NCI-H146 (cell line): Measurements from ENCODE around the gene TMPRSS13.
"Not testable (repeated sequence)": the region's sequence is repeated elsewhere in the genome, so short reads cannot be mapped to it uniquely, and the experiment has no call there.

Source experiments
- DNase-seq: peaks from one replicate; lab custom pipeline; 2025; lab: John Stamatoyannopoulos, UW

The TMPRSS13 gene

DNA sequence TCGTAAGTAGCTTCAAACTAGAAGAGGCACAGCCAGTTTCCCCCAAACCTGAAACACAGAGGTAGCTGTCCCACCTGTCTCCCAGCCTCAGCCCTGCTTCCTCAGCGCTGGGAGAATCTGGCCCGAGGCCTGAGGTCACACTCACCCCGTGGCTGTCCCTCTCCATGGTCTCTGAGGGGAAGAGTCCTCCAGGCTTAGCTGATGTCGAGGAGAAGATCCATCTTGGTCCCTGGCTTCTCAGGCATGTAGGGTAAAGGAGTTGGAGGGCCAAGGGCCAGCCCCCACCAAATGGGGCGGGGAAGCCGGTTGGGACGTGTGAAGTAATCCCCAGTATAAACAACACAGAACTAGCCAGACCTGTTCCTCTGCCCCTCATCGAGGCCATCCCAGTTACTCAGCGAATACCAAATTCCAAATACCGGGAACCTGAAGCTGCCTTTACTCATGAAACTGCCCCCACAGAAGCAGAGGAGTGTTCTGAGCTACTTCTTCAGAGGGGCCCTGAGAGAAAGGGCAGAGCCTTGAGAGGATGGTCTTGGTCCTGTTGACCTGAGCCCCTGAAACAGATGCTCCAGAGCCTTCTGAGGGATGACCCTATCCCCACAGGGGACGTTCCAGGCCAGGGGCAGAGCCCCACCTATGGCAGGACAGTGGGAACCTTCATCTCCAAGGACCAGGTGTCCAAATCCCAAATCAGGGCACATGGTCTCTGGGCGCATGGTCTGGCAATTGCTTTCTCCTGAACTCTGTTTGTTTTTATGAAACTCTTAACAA lies at the start of gene TMPRSS13:
TMPRSS13 (minus strand) TSS at position 261 of the 774 bp plus-strand sequence; CDS start at position 166, 95 bp downstream.
- no peak for DNase-seq

DNA sequence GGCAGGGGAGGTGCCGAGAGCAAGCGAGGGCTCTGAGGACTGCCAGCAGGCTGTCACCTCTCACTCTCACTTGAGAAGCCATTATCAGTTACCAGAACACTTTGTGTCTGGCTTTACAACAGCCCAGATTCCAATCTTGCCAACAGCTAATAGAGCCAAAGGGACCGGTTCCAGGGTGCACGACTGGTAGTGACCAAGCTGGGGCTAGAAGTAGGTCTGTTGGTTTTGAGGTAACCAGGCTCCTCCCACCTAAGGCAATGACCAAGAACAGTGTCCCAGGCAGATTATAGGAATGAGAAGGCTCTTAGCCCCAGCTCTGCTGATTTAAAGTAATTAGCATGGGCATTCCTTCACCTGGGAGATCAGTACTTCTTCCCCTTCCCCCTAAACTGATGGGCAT lies 49.8 kb upstream of the TMPRSS13 start:
- DNase-seq: no peak

DNA sequence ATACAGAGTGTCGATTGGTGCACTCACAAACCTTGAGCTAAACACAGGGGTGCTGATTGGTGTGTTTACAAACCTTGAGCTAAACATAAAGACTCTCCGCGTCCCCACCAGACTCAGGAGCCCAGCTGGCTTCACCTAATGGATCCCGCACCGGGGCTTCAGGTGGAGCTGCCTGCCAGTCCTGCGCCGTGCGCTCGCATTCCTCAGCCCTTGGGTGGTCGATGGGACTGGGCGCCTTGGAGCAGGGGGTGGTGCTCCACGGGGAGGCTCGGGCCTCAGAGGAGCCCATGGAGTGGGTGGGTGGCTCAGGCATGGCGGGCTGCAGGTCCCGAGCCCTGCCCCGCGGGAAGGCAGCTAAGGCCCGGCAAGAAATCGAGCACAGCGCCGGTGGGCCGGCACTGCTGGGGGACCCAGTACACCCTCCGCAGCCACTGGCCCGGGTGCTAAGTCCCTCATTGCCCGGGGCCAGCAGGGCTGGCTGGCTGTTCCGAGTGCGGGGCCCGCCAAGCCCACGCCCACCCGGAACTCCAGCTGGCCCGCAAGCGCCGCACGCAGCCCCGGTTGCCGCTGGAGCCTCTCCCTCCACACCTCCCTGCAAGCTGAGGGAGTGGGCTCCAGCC lies 49.2 kb upstream of the TMPRSS13 start:
- not testable (repeated sequence) for DNase-seq

DNA sequence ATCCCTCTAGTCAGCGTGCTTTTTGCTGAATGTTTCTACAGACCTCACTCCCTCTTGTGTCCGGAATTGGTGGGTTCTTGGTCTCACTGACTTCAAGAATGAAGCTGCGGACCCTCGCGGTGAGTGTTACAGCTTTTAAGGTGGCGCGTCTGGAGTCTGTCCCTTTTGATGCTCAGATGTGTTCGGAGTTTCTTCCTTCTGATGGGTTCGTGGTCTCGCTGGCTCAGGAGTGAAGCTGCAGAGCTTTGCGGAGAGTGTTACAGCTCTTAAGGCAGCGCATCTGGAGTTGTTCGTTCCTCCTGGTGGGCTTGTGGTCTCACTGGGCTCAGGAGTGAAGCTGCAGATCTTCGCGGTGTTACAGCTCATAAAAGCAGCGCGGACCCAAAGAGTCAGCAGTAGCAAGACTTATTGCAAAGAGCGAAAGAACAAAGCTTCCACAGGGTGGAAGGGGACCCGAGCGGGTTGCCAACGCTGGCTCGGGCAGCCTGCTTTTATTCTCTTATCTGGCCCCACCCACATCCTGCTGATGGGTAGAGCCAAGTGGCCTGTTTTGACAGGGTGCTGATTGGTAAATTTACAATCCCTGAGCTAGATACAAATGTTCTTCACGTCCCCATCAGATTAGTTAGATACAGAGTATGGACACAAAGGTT lies 48.5 kb upstream of the TMPRSS13 start:
- DNase-seq: not testable (repeated sequence)

DNA sequence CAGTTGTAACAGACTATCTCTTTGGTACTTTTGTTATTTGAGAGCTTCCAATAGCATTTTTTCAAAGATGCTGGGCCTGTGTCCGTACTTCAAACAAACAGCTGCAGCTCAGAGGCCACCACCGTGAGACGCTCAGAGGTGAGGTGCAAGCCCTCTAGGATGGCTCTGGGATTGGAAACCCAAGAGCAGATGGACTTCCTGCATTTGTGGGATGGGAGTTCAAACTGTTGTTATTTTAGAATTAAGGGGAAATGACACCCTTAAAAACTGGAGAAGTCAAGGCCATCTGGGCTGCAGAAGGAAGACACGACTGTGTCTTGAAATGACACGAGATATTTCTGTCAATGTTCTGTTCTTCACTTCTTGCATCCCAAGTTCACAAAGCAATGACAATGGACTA lies 47.8 kb upstream of the TMPRSS13 start:
- DNase-seq: no peak

DNA sequence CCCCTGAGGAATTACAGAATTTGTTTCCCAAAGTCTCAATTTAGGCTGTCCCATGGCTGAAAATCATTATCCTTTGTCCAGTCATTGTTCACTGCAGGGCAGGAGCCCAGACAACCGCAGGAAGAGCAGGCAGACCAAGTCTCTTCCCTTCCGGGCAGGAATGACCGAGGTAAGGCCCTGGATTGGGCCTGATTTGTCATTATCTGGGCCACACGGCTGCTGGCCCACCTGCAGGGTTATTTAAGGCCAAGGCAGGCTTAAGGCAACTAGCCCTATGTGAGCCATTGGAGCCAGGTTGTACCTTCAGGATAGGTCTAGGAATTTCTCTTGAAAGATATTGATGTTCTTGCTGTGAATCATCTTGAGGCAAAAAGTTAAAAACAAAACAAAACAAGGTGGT lies 47.2 kb upstream of the TMPRSS13 start:
- no peak for DNase-seq

DNA sequence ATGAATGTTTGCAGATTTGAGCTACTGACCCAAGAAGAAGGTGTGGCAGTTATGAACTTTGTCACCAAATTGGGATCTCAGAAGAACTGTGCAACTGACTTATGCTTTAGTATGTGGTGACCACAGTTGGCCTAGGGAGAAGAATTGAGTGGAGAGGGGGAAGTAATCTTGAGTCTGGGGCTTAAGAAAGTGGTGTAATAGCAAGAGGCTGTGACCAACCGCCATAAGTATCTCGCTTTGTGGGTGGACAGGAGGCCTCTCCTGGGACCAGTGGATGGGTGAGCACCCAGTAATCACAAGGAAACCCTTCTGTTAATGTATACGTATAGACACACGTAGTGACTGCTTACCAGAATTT lies 44.3 kb upstream of the TMPRSS13 start:
- no peak for DNase-seq

DNA sequence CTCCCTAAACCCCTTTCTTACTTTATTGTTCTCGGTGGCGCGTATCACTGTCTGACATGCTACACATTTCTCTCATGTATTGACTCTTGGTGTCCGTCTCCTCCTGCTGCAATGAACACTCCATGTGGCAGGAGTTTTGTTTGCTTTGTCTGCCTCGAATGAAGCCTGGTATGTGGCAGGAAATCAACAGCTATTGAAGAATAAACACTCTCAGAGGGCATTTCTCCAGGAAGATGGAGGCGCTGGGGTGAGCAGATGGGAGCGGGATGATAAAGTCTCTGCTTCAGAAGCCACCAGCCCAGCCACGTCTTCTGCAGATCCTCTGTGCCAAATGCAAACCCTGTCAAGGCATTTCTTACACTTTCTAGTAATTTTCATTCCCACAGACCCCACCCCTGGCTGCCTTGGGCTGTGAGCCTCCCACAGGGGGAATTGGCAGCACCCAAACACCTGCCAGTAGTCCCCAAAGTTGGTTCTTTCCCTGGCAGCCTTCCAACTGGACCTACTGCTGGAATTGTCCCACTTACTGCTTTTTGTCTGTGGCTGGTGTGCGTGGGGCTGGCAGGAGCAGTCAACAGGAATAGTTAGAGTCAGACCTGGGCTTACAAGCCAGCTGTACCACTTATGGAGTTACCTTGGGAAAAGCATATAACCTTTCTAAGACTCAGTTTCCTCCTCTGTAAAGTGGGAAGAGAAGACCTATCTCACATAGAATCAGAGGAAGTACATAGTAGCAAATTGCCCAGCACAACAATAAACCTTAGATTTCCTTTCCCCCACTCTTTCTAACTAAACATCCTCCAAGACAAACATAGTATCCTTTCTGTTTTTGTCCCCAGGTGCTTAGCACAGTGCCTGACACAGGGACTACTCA lies 43.7 kb upstream of the TMPRSS13 start:
- peak; percentile 52 for DNase-seq

DNA sequence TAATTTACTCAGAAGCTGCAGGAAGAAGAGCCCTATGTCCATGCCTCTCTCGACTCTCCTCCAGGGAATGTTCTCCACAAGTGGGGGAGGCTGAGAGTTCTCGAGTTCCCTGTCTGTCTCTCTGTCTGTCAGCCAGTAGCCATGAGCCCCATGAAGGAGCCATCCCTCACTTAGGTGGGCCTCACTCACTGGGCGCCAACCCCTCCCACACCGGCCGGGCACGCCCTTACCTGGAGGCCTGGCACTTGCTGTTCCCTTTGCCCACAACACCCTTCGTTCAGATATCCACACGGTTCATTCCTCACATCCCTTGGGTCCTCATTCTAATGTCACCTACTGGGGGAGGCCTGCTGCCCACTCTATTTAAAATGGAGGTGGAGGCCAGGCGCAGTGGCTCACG lies 42.8 kb upstream of the TMPRSS13 start:
- no peak for DNase-seq

DNA sequence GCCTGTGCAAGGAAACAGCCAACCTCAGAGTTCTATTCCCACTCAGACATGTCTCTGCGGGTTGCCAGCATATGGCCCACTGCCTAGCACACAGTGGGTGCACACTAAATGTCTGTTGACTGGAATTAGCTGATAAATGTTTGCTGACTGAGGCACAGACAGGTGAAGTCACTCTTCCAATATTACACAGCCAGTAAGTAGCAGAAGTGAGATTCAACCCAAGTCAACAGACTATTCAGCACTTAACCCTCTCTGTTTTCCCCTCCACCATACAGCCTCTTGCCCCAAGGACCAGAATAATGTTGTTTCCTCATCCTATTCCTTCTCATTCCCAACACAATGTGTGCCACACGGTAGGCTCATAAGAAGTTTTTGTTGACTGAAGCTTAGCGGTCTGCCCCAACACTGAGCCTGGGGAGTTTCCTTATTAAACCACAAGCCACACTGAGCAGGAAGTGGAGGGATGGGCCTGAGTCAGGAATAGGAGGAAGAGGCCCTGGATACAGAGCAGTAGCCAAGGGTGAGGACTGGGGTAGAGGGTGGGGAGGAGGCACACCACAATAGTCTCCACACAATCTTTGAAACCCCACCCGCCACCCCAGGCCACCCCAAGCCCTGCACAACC lies 41.3 kb upstream of the TMPRSS13 start:
- DNase-seq: no peak

DNA sequence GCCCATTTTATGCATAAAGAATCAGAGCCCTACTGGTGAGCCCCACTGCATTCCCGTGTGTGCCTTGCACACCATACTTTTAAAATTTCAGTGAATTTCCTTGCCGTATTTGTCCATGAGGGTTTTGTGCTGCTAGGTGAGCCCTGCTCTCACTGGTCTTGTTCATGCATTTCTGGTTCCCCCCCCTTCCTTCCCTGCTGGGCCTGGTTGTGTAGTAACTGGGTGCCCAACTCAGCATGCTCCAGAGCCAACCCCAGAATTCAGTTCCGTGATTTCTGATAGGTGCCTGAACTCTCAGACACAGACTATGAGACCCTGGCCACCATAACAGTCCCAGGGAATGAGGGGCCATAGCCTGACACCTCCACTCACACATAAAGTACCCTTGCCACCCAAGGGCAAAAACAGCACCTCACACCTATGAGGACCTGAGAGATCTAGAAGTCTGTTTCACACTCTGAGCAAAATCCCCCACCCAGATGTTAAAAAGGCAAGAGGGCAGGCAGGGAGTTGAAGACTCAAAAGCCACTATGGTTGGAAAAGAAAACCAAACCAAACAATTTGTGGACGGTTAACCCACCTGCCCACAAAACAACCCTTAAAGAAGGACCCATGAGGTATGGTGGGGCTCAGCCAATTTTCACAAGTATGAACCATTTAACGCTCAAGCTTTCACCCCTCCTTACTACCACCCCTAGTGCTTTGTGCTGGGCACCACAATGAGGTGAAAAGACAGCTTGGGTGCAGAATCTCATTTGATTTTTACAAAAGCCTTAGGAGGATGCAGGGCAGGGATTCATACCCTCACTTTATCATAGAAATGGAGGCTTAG lies 40.2 kb upstream of the TMPRSS13 start:
- DNase-seq: no peak

DNA sequence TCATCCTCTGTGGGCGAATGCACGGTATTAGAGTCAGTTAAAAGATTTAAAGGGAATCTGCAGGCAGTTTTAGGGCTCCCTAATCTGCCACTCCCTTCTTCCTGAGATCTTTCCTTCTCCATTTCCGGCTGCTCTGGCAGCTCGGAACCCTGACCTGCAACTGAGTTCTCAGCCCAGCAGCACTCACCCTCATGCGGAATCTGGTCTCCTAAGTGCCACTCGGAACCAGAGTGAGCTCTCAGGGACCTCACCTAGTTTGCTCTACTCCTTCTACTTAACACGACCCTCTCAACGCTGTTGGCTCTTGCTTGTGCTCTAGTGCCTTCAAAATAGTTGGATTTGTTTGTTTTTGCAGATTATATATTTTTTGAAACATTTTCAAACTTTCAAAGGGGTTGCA lies 37.7 kb upstream of the TMPRSS13 start:
- no peak for DNase-seq

DNA sequence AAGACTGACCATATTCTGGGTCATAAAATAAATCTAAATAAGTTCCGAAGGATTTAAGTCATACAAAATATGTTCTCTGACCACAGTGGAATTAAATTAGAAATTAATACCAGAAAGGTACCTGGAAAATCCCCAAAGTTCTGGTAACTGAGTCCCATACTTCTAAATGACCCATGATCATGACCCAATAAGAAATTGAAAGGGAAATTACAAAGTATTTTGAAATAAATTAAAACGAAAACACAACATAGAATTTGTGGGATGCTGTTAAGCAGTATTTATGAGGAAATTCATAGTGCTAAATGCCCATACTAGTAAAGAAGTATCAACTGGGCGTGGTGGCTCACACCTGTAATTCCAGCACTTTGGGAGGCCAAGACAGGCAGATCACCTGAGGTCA lies 33.6 kb upstream of the TMPRSS13 start:
- no peak for DNase-seq

DNA sequence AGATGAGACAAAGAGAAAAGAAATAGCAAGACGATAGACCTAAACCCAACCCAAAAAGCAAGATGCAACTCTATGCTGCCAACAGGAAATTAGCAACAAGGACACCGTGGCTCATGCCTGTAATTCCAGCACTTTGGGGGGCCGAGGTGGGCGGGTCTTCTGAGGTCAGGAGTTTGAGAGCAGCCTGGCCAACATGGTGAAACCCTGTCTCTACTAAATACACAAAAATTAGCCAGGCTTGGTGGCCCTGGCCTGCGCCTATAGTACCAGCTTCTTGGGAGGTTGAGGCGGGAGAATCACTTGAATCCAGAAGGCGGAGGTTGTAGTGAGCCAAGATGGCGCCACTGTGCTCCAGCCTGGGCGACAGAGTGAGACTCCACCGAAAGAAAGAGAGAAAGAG lies 32.7 kb upstream of the TMPRSS13 start:
- no peak for DNase-seq

DNA sequence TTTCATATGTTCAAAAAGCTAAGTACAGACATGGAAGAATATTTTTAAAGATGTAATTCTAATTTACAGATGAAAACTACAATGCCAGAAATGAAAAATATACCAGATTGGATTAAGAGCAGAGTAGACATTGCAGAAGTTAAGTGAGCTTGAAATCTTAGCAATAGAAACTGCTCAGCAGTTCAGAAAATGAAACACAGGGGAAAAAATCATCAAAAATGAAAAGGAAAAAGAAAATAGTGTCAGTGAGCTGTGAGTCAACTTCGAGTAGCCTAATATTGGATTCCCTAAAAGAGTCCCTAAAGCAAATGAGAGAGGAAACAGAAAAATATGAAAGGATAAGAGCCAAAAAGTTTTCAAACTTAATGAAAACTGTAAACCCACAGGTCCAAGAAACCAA lies 31.2 kb upstream of the TMPRSS13 start:
- no peak for DNase-seq

DNA sequence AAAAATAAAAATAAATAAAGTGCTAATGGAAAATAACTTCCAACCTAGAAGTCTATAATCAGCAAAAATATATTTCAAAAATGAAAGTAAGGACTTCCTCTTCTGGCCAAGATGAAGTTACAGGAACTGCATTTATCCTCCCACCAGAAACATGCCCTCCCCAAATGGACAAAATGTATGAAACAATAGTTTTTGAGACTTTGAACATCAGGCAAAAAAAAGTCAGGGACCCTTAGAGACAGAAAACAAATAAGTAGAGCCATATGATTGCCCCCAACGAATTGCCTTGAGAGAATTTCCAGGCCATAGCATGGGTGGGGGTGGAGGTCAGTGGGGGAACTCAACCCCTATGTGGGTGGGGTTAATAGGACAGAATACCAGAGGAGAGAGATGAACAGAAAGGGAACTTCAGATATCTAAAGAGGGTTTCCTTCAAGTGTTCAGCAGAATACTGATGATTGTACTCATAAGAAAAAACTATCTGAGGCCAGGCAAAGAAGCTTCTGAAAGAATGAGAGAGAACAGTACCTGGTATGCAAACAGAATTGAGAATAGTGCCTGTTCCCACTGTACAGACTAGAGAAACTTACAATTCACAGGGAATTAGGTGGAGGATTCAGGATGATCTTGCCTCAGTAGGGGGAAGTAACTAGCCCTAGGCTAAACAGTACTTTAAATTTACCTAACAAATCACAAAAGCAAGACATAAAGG lies 30.4 kb upstream of the TMPRSS13 start:
- no peak for DNase-seq

DNA sequence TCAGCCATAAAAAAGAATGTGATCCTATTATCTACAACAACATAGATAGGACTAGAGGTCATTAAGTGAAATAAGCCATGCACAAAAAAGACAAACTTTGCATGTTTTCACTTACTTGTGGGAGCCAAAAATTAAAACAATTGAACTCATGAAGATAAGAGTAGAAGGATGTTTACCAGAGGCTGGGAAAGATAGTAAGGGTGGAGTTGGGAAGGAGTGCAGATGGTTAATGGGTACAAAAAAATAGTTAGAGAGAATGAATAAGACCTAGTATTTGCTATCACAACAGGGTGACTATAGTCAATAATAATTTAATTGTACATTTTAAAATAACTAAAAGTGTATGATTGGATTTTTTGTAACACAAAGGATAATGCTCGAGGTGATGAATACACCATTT lies 29.7 kb upstream of the TMPRSS13 start:
- no peak for DNase-seq

DNA sequence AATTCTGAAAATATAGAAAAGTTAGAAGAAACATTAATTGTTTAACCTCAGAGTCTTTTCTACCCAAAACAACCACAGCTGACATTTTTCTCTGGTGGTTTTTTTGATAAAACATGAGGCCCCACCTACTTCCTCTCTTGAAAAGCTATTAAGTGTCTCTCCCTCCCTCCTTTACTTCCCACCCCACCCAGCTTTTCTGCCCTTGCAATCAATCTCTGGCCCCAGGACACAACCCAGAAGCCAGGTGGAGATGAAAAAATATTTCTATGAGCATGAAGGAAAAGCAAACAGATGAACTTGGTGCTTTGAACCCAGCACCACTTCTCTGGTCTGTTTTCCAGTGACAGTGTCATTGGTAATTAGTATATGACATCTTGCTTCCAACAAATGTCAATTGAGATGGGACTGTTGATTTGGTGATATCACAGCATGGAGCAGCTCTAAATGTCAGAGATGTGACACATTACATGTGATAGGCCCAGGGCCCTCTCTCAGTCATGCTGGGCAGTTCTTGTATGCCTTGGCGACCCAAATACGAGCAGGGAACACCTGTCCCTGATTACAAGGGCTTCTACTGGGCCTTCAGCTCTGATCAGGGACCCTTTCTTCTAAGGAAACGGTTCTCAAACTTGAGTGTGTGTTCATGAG lies 23.9 kb upstream of the TMPRSS13 start:
- peak; percentile 51 for DNase-seq

DNA sequence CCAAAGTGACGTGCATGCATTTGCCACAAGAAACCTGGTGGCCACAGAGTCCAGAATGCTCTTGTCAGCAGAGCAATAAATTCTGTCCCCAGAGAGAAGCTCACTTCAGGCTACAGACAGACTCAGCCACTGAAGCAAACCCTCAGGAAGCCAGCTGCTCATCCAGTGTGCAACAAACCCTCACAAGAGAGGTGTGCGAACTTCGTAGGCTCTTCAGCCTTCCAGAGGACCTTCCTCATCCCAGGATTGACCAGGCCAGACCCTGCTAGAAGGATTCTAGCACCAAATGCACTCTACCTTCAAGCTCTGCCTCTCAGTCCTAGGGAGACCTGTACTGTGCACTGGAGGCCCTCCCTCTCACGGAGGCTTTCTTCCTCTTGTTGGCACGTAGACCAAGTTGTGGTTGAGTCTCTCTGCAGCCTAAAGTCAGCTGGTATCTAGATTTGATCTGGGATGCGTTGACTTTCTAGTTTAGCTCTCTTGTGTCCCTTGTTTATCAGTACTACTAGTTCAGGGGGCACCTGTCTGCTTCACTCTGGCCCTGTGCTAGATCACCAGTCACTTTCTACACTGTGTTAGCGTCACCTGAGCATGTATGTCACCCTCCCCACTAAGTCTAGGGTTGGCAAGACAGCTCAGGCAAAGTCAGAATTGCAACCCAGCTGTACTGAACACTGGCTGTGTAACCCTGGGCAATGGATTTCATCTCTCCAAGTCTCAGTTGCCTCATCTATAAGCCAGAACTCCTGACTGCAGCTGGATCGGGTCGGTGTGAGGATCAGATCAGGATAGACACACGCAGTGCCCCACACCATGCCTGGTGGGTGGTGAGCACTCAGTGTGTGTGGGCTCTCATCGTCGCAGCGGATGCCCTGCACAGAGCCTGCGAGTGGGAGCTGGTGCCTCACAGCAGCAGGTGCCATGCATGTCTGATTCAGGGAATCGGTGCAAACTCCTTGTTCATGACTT lies 22.1 kb upstream of the TMPRSS13 start:
- DNase-seq: no peak
